Tongue (tissue), 2 donors: ENCODE results near the gene FAM83B. TPM values are rescaled to one million over a fixed set of nuclear protein-coding genes. Genes with fewer than 3 reads are reported as not detected.
"Not testable (repeated sequence)": the region's sequence is repeated elsewhere in the genome, so short reads cannot be mapped to it uniquely, and the experiment has no call there.

Experiments
- DNase-seq: peaks from one replicate; pipeline ENCODE4 v3.0.0-alpha.2; 2015
- total RNA-seq: library from RNA; depleted of rRNA; stranded (reverse); fragments of >200 nt; gene quantifications from one replicate; pipeline ENCODE4 v1.2.3, GENCODE V29; 2014

The FAM83B gene
- total RNA-seq, 1 donor from 2014 or later: 13.8 TPM

DNA sequence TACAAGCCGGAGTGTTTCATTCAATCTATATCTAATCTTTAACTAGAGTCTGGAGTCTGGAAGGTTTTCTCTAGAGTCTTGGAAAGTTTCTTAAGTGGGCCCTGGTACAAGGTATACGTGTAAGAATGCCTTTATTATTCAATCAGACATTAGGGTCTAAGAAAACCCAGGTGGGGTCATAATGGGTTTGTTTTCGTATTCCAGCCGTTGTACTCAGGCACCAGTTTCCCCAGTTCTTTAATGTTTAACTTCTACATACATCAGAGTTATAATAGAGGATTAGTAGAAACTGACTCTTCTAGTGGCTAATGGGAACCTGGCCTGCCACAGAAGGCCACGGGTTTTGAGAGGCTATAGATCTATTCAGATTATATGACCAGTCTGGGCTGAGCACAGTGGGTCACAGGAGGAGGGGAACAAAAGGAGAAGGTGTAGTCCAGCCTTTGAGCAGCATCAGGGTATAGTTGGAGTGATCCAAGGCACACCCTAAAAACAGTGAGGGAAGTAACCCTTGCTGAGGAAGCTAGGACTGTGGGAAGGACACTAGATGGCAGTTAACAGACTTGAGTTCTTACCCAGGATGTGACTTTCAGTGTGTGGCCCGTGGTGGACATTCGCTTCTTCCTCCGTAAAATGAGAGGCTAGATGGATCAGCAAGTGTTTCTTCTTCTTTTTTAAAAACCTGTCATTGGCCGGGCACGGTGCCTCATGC is 15.5 kb downstream of the FAM83B start:
- no peak for DNase-seq

DNA sequence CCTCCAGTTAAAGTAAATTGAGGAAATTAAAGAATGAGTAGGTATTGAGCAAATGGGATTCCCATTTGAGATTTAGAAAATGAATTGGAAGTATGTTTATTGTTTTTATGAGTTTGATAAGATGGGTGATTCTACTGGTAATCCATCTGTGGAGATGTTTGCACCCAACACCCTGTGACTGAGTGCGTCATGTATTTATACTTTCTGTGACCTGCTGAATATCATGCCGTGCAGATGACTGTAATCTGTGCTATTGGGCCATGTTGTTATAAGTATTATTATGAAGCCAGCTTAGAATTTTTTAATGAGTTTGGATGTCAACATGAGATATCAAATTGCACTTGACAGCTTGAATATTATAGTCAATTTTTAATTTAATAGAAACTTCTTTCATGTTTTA is 17.7 kb downstream of the FAM83B start:
- no peak for DNase-seq

DNA sequence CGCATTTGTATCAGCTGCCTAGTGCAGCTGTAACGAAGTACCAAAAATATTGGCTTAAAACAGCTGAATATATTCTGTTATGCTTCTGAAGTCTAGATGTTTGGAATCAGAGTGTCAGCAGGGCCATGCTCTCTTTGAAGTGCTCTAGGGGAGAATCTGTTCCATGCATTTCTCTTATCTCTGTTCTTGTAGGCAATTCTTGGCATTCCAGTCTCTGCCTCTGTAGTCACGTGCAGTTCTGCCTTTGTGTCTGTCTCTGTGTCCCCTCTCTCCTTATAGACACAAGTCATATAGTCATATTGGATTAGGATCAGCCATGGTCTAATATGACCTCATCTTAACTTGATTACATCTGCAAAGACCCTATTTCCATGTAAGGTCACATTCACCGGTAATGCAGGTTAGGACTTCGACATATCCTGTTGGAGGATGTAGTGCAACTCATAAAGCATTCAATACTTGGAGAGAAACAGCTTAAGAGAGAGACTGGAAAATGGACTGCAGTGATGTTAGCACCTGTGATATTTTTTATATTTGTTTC is 18.6 kb downstream of the FAM83B start:
- DNase-seq: no peak

DNA sequence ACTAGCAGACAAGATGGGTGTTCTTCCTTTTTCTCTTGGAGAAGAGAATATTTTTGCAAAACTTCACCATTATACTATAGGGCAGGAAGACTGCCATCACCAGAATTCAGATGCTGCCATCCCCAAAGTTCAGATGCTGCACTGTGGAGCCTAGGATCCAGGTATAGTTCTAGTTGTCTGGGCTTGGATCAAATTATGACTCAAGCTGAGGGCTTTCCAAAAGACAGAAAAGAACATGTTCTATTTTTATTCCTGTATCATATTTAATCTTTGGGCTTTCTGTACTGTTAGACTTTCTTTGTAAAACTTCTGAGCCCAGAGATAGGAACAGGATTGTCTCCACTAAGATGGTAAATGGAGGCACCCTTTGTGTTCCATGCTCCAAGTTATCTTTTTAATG is 22.0 kb downstream of the FAM83B start:
- DNase-seq: no peak

DNA sequence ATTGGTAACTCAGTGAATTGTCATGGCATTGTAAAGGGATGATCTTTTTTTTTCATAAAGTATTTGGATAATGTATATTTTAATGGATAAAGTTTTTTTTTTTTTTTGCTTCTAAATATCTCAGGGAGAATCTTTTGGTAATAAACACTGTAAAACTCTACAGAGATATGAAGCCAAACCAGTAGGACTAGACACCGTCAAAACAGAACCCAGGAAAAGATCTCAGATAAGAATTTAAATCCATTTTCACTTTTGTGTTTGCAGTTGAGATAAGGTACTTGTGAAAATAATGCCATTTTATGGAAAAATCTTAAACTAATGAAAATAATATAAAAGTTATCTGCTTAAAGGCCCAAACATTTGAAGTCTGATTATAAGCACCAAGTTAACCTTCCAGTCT is 27.0 kb downstream of the FAM83B start:
- DNase-seq: no peak

DNA sequence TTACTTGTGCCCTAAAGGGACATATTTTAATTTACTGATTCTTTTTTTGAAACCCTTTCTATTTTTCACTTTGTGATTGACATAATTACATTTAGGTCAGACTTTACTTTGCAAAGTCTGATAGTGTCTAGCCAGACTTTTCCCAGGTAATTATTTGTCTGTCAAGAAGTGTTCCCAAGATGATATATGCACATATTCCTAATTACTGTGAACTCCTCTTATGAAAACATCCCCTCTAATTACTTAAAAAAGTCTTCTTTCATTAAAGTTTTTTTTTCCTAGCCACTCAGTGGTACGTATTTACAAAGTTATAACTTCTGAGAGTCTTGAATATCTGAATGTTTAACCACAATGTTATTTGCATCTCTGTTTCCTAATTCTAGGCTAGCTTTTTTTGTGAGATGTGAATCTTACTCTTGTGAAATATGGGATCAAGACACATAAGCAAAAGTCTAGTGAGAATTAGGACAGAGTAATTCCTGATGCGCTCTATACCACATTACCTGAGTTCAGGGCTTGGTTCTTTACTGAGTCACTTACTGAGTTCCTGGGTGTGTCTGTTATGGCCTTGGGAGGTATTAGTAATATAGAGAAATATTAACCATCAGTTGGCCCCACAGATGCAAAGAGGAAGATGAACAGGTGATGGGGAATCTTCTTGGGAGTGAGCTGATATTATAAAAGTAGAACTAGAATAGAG is 27.9 kb downstream of the FAM83B start:
- DNase-seq: no peak

DNA sequence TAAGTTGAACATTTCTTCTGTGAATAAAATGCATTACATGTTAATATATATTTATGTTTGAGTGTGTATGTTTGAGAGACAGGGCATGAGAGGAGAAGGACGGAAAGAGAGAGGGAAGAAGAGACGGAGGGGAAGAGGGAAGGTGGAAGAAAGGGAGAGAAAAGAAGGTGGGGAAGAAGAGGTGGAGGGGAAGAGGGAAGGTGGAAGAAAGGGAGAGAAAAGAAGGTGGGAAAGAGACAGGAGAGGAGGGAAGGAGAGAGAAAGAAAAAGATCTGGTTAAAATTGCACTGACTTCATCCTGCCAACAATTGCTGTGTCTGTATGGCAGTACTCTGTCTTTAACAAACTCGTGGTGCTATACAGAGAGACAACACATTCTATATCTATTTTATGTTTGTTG is 29.0 kb downstream of the FAM83B start:
- DNase-seq: no peak

DNA sequence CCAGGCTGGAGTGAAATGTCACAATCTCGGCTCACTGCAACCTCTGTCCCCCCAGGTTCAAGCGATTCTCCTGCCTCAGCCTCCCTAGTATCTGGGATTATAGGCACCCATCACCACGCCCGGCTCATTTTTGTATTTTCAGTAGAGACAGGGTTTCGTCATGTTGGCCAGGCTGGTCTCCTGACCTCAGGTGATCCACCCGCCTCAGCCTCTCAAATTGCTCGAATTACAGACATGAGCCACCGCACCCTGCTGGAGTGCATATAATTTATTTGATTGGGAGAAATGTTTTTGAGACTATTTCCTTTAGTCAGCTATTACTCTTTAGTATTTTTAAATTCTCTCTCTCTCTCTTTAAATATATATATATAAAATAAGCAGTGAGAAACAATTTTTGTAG is 29.8 kb downstream of the FAM83B start:
- no peak for DNase-seq

DNA sequence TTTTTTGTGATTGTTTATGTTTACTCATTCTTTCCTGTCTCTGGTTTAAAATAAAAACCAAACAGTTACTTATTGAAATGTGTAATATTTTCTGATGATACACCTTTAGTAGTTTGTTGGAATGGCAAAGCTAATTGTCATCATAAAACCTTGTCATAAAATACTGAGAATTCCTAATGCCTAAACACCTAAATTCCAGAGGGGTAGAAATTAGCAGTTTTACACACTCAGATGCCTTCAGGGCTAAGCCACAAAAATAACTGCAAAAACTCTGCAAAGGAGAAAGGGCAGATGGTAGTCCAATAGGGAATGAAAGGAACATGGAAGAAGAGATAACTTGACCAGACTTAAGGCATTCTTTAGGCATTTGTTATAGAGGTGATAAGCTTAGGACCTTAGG is 30.3 kb downstream of the FAM83B start:
- no peak for DNase-seq

DNA sequence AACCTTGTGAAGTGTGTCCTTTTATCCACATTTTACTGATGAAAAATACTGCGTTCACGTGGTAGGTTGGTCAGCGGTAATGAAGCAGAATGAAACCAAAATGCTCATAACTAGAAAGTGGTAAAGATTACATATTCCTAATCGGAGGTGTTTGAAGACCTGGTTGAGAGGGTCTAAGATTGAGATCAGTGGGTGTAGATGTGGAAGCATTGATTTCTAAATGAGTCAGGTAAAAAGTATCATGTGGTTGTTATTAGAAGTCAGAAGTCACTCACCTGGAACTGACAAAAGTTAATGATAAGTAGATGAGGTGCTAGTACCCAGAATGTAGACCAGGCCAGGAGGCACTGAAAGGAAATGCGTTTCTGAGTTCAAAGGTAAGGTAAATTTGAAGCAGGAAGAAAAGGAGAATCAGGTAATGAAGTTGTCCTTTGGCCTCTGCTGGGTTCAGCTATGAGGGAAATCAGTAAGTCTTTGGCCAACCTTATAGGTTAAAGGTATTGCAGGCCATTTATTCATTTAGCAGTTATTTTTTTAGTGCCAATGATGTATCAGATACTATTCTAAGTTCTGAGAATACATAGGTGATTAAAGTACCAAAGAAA is 31.2 kb downstream of the FAM83B start:
- no peak for DNase-seq

DNA sequence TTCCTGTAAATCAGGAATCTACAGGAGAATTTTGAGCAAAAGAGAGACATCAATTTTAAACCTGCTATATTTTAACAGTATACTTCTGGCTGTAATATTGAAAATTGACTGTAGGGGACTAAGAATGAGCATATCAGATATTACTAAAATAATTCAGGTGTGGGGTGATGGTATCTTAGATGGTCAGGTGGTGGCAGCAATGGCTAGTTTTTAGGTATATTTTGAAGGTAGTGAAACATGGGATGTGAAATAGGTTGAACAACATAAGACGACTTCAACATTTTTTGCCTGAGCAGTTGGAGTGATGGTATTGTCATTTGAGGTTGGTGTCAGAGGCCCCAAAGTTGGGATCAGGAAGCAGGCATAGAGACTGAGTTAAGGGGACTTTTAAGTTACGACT is 32.1 kb downstream of the FAM83B start:
- no peak for DNase-seq

DNA sequence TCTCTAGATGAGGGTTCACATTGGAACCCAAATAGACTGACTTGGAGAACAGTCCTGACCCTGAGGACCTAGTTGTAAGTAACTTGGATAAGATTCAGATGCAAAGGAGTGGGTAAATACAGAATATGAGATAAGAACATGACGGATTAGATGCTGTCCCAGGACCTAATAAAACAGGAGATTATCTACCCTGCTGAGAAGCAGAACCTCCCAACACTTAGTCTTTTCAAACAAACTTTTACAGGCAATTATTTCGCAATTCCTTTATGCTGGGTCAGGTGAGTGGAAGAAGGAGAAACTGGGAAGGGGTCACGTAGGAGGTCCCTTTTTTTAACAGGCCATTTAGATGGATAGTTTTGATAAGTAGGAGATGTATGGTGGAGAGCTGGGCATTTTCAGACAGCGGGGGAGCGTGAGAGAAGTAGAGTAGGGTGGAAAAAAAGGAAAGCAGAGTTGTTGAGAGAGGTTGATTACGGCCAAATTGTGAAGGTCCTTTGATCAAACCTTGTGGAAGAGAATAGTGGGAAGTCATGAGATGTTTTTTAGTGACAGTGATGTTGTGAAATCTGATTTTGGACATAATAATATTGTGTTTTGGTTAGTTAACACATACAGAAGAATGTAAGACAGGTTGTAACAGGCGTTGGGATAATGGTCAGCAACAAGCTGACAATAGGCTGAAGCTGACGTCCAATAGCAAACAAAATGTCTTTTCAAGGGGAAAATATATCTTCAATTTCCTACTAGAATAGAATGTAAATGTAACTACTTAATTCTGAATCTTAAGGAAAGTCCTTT is 32.8 kb downstream of the FAM83B start:
- DNase-seq: no peak

DNA sequence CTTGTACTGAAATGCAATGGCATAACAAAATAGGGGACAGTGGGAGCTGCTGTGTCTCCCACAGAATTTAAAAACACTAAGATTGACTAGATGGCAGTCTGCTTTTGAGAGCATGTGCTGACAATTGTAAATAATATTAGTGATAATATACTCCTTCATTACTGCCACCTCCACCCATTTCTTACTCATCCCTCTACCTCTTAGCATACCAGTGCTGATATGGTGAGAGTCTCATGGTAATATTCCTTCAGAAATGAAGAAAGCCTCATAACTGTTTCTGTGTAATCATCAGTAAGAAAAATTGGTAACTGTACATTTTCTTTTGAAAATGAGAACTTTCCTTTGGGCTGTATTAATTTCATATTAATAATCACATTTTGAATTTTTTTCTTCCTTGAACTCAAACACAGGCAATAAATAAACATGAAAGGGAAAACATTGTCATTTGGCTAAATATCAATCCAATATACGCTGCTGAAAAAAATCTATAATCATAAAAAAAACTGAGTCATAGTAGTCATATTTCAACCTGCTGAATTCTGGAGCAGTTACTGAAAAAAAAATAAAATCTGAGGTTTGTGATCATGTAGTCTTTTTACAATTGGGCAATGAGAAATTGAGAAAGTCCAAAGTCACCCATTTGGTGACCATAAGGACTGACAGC is 34.6 kb downstream of the FAM83B start:
- no peak for DNase-seq

DNA sequence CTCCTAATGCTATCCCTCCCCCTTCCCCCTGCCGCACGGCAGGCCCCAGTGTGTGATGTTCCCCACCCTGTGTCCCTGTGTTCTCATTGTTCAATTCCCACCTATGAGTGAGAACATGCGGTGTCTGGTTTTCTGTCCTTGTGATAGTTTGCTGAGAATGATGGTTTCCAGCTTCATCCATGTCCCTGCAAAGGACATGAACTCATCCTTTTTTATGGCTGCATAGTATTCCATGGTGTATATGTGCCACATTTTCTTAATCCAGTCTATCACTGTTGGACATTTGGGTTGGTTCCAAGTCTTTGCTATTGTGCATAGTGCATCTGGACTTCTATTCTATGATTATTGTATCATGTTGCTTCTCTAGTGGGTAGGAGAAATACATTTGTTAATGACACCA is 35.3 kb downstream of the FAM83B start:
- DNase-seq: not testable (repeated sequence)

DNA sequence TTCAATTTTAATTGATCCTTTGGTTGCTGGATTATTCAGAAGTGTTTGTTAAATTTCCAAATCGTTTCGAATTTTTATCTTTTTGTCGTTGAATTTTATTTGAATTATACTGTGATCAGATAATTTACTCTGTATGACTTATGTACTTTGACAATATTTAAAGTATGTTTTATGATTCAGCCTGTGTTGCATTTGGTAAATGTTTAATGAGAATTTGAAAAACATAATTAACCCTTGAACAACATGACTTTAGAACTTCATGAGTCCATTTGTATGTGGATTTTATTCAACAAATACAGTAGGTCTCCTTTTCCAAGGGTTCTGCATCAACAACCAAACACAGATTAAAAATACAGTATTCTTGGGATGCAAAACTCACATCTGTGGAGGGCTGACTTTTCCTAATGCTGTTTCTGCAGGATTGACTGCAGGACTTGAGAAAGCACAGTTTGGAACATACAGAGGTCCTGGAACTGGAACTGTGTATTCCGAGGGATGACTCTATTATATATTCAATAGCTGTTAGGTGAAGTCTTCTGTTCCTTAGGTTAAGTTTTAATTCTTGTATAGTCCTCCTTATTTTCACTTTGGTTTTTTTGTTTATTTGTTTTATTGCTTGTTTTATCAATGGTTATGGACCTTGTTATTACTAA is 40.5 kb downstream of the FAM83B start:
- no peak for DNase-seq

DNA sequence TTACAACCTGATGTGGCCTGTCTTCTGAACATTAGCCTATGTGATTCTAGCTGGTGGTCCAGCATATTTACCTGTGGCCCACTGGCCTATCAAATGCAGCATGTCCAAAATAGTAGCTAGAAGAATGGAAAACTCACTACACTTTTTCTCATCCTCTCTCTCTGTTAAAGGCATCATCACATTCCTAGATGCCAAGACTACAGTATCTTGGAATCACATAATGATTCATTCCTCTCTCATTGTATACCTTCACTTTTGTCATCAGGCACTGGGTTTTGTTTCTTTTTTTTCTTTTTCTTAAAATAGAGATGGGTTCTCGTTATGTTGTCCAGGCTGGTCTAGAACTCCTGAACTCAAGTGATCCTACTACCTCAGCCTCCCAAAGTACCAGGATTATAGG is 45.0 kb downstream of the FAM83B start:
- DNase-seq: no peak

DNA sequence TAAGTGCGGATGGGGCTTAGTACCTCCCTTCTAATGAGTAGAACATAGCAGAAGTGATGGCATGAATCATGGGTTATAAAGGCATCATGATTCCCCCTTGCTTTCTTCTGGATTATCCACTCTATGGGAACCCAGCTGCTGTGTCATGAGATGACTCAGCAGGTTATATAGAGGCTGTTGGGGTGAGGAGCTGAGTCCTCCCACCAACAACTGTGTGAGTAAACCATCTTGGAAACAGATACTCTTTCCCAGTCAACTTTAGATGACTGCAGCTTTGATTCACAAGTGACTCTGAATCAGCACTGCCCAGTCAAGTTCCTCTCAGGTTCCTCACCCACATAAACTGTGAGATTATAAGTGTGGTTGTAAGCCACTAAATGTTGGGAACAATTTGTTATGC is 46.3 kb downstream of the FAM83B start:
- no peak for DNase-seq

DNA sequence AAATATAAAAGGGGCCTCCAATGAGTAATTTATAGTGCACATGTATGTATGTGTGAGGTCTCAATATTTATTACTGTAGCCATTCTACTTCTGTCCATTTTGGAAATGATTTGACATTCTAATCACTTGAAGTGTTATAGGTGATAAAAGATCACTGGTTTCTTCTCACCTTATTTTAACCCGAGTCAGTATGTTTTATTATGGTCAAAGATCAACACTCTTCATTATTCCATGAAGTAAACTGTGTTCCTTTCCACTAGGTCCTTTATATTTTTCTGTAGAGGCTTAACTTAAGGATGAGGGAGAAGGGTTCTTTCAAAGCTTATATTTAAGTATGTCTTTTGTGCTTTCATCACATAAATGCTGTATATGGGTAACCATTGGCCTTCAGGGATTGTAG is 47.2 kb downstream of the FAM83B start:
- DNase-seq: no peak

DNA sequence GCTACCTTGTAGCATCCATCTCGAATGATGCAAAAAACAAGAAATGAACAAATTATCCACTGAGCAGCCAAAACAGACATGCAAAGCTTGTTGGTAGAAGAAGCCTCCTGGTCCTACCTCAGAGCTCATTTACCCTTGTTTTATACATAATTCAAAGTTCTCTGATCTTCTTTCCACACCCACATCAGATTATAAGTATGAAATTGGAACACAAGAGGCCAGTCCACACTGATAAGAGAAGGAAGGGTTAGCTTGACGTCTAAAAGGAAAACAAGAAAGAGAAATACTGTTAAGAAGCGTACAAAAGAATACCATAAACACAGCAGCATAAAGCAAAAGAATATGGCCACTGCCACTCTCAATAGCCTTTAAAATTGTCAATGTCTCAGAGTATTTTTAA is 49.7 kb downstream of the FAM83B start:
- no peak for DNase-seq

DNA sequence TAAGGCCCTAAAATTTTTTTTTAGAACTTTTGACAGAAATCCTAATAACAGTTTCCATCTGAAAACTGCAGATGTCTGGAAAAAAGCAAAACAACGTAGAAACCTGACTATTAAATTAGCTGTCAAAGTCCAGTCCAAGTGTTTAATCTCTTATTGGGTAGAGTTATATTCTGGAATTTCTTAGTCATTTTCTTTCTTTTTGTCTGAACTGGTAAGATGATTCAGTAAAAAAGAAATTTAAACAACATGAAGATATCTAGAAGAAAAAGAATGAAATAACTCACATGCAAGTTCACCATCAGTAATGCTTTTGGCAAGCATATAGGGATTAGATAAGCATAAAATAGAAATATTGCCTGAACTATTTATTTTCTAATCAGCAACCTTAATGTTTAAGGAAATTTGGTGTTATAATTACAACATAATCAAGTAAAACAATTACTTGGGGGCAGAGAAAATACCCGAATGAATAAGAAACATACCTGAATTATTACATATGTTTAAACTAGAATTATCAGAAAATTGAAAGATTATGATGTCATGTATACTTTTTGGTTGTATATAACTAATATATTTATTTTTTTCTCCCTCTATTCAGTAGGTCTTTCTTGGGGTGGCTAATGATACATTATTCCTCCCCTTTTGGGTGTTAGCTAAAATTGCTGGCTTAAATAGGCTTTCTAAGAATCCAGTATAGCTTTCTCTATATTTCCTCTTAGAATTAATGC is 51.1 kb downstream of the FAM83B start:
- DNase-seq: peak; percentile 11

DNA sequence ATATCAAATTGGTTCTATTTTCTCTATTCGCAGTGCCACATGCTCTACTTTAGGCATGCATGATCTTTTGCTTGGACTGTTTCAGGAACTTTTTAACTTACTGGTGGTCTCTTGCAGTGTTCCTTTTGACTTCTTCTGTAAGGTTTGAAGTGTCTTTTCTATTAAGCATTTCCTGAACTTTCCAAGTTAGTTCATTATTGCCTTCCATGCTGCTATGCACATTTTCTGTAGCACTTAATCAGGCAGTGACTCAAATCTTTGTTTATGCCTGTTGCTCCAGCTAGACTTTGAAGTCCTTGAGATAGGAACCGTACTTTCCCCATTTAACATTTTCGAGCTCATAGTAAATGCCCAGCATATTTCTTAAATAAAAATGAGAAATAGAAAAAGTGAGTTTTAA is 52.2 kb downstream of the FAM83B start:
- no peak for DNase-seq
